PC-3 (cell line): ENCODE measurements around the gene PCYT2. TPM values are rescaled to one million over a fixed set of nuclear protein-coding genes. Genes with fewer than 3 reads are reported as not detected.
A peak's percentile ranks its signal among the peaks of the same experiment; 100 is the strongest.

Experiments used
- ATAC-seq: fragments of 200-7000 bp; cut with Tn5 transposase; 2 replicates; pipeline ENCODE4 v1.9.1; 2020; ENCODE audit warnings: mild to moderate bottlenecking, moderate library complexity
- BruUV-seq: library from RNA; stranded (reverse); fragments of 400-500 nt; replicated peaks from 2 replicates; lab custom pipeline; 2021; lab: Mats Ljungman, UMichigan
- CTCF ChIA-PET: fragments of 300-600 bp; sonication (Branson Sonifier 250); formaldehyde crosslinking; loops from one replicate; lab custom pipeline; 2022; ENCODE audit warnings: antibody characterized with exemption; lab: Charles Lee
- POLR2A ChIA-PET: fragments of 300-600 bp; sonication (Branson Sonifier 250); formaldehyde crosslinking; loops from one replicate; lab custom pipeline; 2022; ENCODE audit warnings: antibody characterized with exemption; ENCODE audit not compliant: unreplicated experiment; lab: Charles Lee
- DNase-seq: peaks from one replicate; pipeline ENCODE4 v3.0.0-alpha.2; 2015
- H2AFZ ChIP-seq: fragments of 300-600 bp; sonication (generic); 2 replicates; pipeline ENCODE4 v1.6.0; 2016; ENCODE audit warnings: antibody characterized with exemption, low read length
- H3F3A ChIP-seq: fragments of 300-600 bp; sonication (generic); one replicate; pipeline ENCODE4 v1.6.0; 2017; ENCODE audit warnings: antibody characterized with exemption, low read length, control low read depth, mild to moderate bottlenecking; ENCODE audit not compliant: unreplicated experiment
- H3K27ac ChIP-seq: fragments of 300-600 bp; sonication (generic); 2 replicates; pipeline ENCODE4 v1.5.1; 2016; ENCODE audit warnings: mild to moderate bottlenecking, low read length
- H3K27me3 ChIP-seq: fragments of 300-600 bp; sonication (generic); 2 replicates; pipeline ENCODE4 v1.6.1; 2016; ENCODE audit warnings: low read length, mixed read lengths
- H3K36me3 ChIP-seq: fragments of 300-600 bp; sonication (generic); 2 replicates; pipeline ENCODE4 v1.6.1; 2016; ENCODE audit warnings: low read depth, mixed run types, low read length, mixed read lengths
- H3K4me1 ChIP-seq: fragments of 300-600 bp; sonication (generic); 2 replicates; pipeline ENCODE4 v1.5.1; 2016; ENCODE audit warnings: low read length; ENCODE audit not compliant: insufficient read depth
- H3K4me2 ChIP-seq: fragments of 300-600 bp; sonication (generic); 2 replicates; pipeline ENCODE4 v1.6.0; 2016; ENCODE audit warnings: low read length
- H3K4me3 ChIP-seq: fragments of 300-600 bp; sonication (generic); 2 replicates; pipeline ENCODE4 v1.5.1; 2016; ENCODE audit warnings: mild to moderate bottlenecking, low read length, mixed read lengths
- H3K79me2 ChIP-seq: fragments of 300-600 bp; sonication (generic); 2 replicates; pipeline ENCODE4 v1.6.1; 2017; ENCODE audit warnings: low read length, mixed read lengths
- H3K9ac ChIP-seq: fragments of 300-600 bp; sonication (generic); 2 replicates; pipeline ENCODE4 v1.6.0; 2016; ENCODE audit warnings: mild to moderate bottlenecking, low read length
- H3K9me2 ChIP-seq: fragments of 300-600 bp; sonication (generic); replicated peaks from 2 replicates; pipeline ENCODE4 v1.6.1; 2016; ENCODE audit warnings: mixed run types, low read length, mixed read lengths
- H3K9me3 ChIP-seq: fragments of 300-600 bp; sonication (generic); 2 replicates; pipeline ENCODE4 v1.6.1; 2016; ENCODE audit warnings: low read length, mixed read lengths
- H4K20me1 ChIP-seq: fragments of 300-600 bp; sonication (generic); 2 replicates; pipeline ENCODE4 v1.6.1; 2016; ENCODE audit warnings: low read length, mixed read lengths
- CTCF ChIP-seq: fragments of 300-600 bp; sonication (generic); conservative IDR thresholded peaks from 2 replicates; pipeline ENCODE4 v1.5.1; 2017; ENCODE audit warnings: antibody characterized with exemption, low read depth, mild to moderate bottlenecking, low read length
- EZH2 ChIP-seq: fragments of 300-600 bp; sonication (generic); IDR thresholded peaks from one replicate; pipeline ENCODE4 v1.6.1; 2017; ENCODE audit warnings: antibody characterized with exemption, mild to moderate bottlenecking, low read length; ENCODE audit not compliant: unreplicated experiment
- EZH2phosphoT487 ChIP-seq: fragments of 300-600 bp; sonication (generic); IDR thresholded peaks from 2 replicates; pipeline ENCODE4 v1.6.1; 2018; ENCODE audit warnings: mild to moderate bottlenecking, antibody characterized with exemption, low read length, borderline replicate concordance
- intact Hi-C: fragments of 100-400 bp; cut with micrococcal nuclease; formaldehyde crosslinking; loops from 2 replicates; pipeline ENCODE4 v1.9.0; 2023
- total RNA-seq: library from RNA; depleted of rRNA; stranded (reverse); fragments of >200 nt; gene quantifications from 2 replicates; pipeline ENCODE4 v1.2.3, GENCODE V29; 2014

The PCYT2 gene
- total RNA-seq, 1 experiment from 2014 or later = 33.3 TPM

GRCh38 chr17:81900181-81900820 lies 10.9 kb downstream of the PCYT2 start:
- Histone ChIP-seq H3F3A (peaks cover 18% of the 10 kb centered on the region), H3K4me3 (no peak overlapping the region), H3K27ac (peak overlapping the region; percentile 100; the same call in 1 of the 2 replicates), H4K20me1 (no peaks in the 10 kb centered on the region), H3K27me3 (no peaks in the 10 kb centered on the region), H2AFZ (no peak overlapping the region), H3K36me3 (peaks cover 10% of the 10 kb centered on the region), H3K9me3 (no peaks in the 10 kb centered on the region), H3K9ac (no peak overlapping the region), H3K4me1 (peaks cover 34% of the 10 kb centered on the region), H3K9me2 (no peaks in the 10 kb centered on the region), H3K4me2 (no peak overlapping the region), H3K79me2 (peaks cover 16% of the 10 kb centered on the region)
- no TSS peak for BruUV-seq
- ChIA-PET POLR2A (no interaction called here), CTCF (no interaction called here)
- intact Hi-C loops = no loop called here
- TF ChIP-seq EZH2phosphoT487 = no peak
- TF ChIP-seq EZH2 = no peak
- TF ChIP-seq CTCF = no peak
- ATAC-seq = no peak
- DNase-seq = no peak

GRCh38 chr17:81899514-81900166 lies 11.6 kb downstream of the PCYT2 start:
- Histone ChIP-seq H2AFZ (no peak overlapping the region), H3K4me2 (peak overlapping the region; percentile 84), H3K4me1 (peaks cover 34% of the 10 kb centered on the region), H3K36me3 (peaks cover 12% of the 10 kb centered on the region), H3F3A (peaks cover 18% of the 10 kb centered on the region), H3K9me3 (no peaks in the 10 kb centered on the region), H3K27me3 (no peaks in the 10 kb centered on the region), H3K9me2 (no peaks in the 10 kb centered on the region), H3K79me2 (peaks cover 19% of the 10 kb centered on the region), H4K20me1 (no peaks in the 10 kb centered on the region), H3K27ac (peak overlapping the region; percentile 100), H3K4me3 (peak overlapping the region; percentile 43; the same call in 1 of the 2 replicates), H3K9ac (peak overlapping the region; percentile 88)
- DNase-seq = no peak
- no peak for ATAC-seq
- TF ChIP-seq CTCF (no peak), EZH2phosphoT487 (no peak), EZH2 (no peak)
- intact Hi-C loops = no loop called here
- ChIA-PET CTCF (no interaction called here), POLR2A (no interaction called here)
- BruUV-seq = no TSS peak

- peaks cover 24% of the 10 kb centered on the region for H3K79me2 ChIP-seq
- ChIA-PET CTCF (no interaction called here), POLR2A (no interaction called here)
- TF ChIP-seq EZH2 = no peak
- no peak for TF ChIP-seq EZH2phosphoT487
- TF ChIP-seq CTCF = no peak
- peaks cover 17% of the 10 kb centered on the region for H3K36me3 ChIP-seq
- H3K4me3 ChIP-seq = peak overlapping the region; percentile 43
- no peaks in the 10 kb centered on the region for H4K20me1 ChIP-seq
- ATAC-seq = no peak
- peak overlapping the region; percentile 88 for H3K9ac ChIP-seq
- H3K4me2 ChIP-seq = peak overlapping the region; percentile 84
- H3K27me3 ChIP-seq = no peaks in the 10 kb centered on the region
- H2AFZ ChIP-seq = no peak overlapping the region
- BruUV-seq = no TSS peak
- no peak for DNase-seq
- H3K9me3 ChIP-seq = no peaks in the 10 kb centered on the region
- H3K9me2 ChIP-seq = no peaks in the 10 kb centered on the region
- H3K4me1 ChIP-seq = peaks cover 34% of the 10 kb centered on the region
- intact Hi-C loops = no loop called here
- peak overlapping the region; percentile 100 for H3K27ac ChIP-seq
- peaks cover 18% of the 10 kb centered on the region for H3F3A ChIP-seq
Measured at GRCh38 chr17:81898885-81899284, 12.3 kb downstream of the PCYT2 start.
